GM19328 (cell line): ENCODE measurements around the gene CENPP.

Source experiments
- ATAC-seq: cut with Tn5 transposase; IDR thresholded peaks from one replicate; pipeline ENCODE4 v1.9.1; 2021; ENCODE audit warnings: mild to moderate bottlenecking, moderate library complexity; ENCODE audit not compliant: unreplicated experiment

The CENPP gene

GRCh38 chr9:92666236-92666635 lies 340.5 kb downstream of the CENPP start:
- no peak for ATAC-seq

DNA sequence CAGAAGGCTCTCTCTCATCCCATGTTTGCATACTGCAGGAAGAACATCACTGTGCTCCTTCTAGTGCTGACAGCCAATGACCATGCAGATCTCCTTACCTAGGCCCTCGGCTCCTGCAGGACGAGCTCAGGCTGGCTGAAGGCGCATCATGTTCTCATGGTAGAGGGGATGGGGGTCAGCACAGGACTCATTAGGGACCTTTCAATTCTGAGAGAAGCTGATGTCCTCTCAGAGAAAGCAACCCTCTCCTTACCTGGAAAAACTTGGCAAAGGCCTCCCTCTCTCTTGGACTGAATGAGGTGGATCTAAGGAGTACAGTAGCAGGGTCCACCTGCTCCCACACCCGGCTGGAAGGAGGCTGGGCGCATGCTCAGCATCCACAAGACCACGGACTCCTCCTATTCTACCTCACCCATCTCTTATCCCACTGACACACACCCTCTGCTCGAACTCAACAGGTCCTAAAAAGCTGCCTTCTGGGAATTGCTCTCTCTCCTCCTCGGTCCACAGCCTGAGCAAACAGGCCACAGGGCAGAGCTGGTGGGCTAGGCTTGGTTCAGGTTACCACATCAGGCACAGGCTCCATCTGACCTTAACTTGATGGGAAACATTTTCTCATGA lies 341.3 kb downstream of the CENPP start:
- no peak for ATAC-seq

GRCh38 chr9:92668746-92669526 lies 343.2 kb downstream of the CENPP start:
- no peak for ATAC-seq

DNA sequence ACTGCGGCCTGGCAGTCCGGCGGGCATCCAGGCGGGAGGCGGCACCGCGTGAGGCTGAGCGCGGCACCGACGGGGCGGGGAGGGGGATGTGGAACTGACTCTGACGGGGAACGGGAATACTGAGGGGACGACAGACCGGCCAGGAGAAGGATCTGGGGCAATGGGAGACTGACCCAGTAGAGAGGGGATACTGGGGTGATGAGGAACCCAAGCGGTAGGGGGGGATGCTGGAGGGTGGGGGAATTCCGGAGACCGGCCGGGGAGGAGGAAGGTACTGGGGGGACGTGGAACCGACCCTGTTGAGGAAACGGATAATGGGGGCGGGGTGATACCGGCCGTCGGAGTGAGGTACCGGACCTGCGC lies 343.8 kb downstream of the CENPP start:
- no peak for ATAC-seq
